Renal pelvis (tissue), 12 donors: ENCODE data around the gene SPRR2G. TPM values are rescaled to one million over a fixed set of nuclear protein-coding genes. Genes with fewer than 3 reads are reported as not detected.
"Not testable (repeated sequence)": the region's sequence is repeated elsewhere in the genome, so short reads cannot be mapped to it uniquely, and the experiment has no call there.

Experiments
- DNase-seq: peaks from one replicate; pipeline ENCODE4 v3.0.0-alpha.2; 2013
- long read RNA-seq, 16 experiments: transcript quantifications; one replicate each; lab custom pipeline, GENCODE V29; 2026
- polyA plus RNA-seq, 3 donors: library from polyadenylated mRNA; unstranded; fragments of 120-200 nt; gene quantifications; one replicate each; pipeline ENCODE4 v1.2.1, GENCODE V29; 2013; ENCODE audit not compliant: insufficient read length in 3 of 3

SPRR2G gene
- polyA plus RNA-seq: not detected
- long read RNA-seq, donor 1: 0 reads
- long read RNA-seq, donor 2: 0 reads
- long read RNA-seq, donor 3: 0 reads
- long read RNA-seq, donor 4: 0 reads
- long read RNA-seq, donor 5: 0 reads
- long read RNA-seq, donor 6: 0 reads
- long read RNA-seq, donor 7: 0 reads
- long read RNA-seq, donor 8: 0 reads
- long read RNA-seq, donor 9: 0 reads
- long read RNA-seq, donor 10: 0 reads
- long read RNA-seq, donor 11: 0 reads
- long read RNA-seq, donor 12: 0 reads
- long read RNA-seq, donor 13: 0 reads
- long read RNA-seq, donor 14: 0 reads
- long read RNA-seq, donor 15: 0 reads
- long read RNA-seq, donor 16: 0 reads

GRCh38 chr1:153150846-153151245 lies at the start of gene SPRR2G:
SPRR2G (minus strand) TSS chr1:153150890; CDS start chr1:153150110, 780 bp downstream.
- no peak for DNase-seq

GRCh38 chr1:153195216-153195615 lies 44.5 kb upstream of the SPRR2G start:
- DNase-seq: no peak

GRCh38 chr1:153194331-153195050 lies 43.8 kb upstream of the SPRR2G start:
- DNase-seq: no peak

GRCh38 chr1:153192697-153193096 lies 42.0 kb upstream of the SPRR2G start:
- peak; percentile 22 for DNase-seq

- DNase-seq: no peak
Measured at GRCh38 chr1:153190373-153190772, 39.7 kb upstream of the SPRR2G start.

GRCh38 chr1:153188301-153188700 lies 37.6 kb upstream of the SPRR2G start:
- DNase-seq: not testable (repeated sequence)

GRCh38 chr1:153180556-153180955 lies 29.9 kb upstream of the SPRR2G start:
- no peak for DNase-seq

- no peak for DNase-seq
Measured at GRCh38 chr1:153178922-153179321, 28.2 kb upstream of the SPRR2G start.

GRCh38 chr1:153174624-153175023 lies 23.9 kb upstream of the SPRR2G start:
- no peak for DNase-seq

- DNase-seq: no peak
Measured at GRCh38 chr1:153168686-153169085, 18.0 kb upstream of the SPRR2G start.

- no peak for DNase-seq
Measured at GRCh38 chr1:153155541-153155940, 4.9 kb upstream of the SPRR2G start.

- DNase-seq: no peak
Measured at GRCh38 chr1:153152481-153152880, 1.8 kb upstream of the SPRR2G start.

GRCh38 chr1:153141377-153141776 lies 9.3 kb downstream of the SPRR2G start:
- no peak for DNase-seq

GRCh38 chr1:153140484-153140883 lies 10.2 kb downstream of the SPRR2G start:
- no peak for DNase-seq

- DNase-seq: no peak
Measured at GRCh38 chr1:153133743-153134142, 16.9 kb downstream of the SPRR2G start.

GRCh38 chr1:153133267-153133666 lies 17.4 kb downstream of the SPRR2G start:
- no peak for DNase-seq

- not testable (repeated sequence) for DNase-seq
Measured at GRCh38 chr1:153128688-153129087, 22.0 kb downstream of the SPRR2G start.

GRCh38 chr1:153127296-153127695 lies 23.4 kb downstream of the SPRR2G start:
- DNase-seq: no peak

GRCh38 chr1:153125536-153125935 lies 25.2 kb downstream of the SPRR2G start:
- DNase-seq: no peak

- not testable (repeated sequence) for DNase-seq
Measured at GRCh38 chr1:153123793-153124192, 26.9 kb downstream of the SPRR2G start.

GRCh38 chr1:153122831-153123421 lies 27.8 kb downstream of the SPRR2G start:
- peak; percentile 76 for DNase-seq

GRCh38 chr1:153120945-153121344 lies 29.7 kb downstream of the SPRR2G start:
- no peak for DNase-seq

- no peak for DNase-seq
Measured at GRCh38 chr1:153119491-153119971, 31.2 kb downstream of the SPRR2G start.
